22Rv1 (cell line): Measurements from ENCODE around the gene CYP2W1.

Experiments
- H3K27ac ChIP-seq: fragments of 450-650 bp; 2 replicates; pipeline ENCODE4 v1.5.1; 2017
- CTCF ChIP-seq: fragments of 450-650 bp; IDR thresholded peaks from 2 replicates; pipeline ENCODE4 v1.5.1; 2017; ENCODE audit warnings: mild to moderate bottlenecking
- ZFX ChIP-seq: fragments of 450-650 bp; IDR thresholded peaks from 2 replicates; pipeline ENCODE4 v1.6.1; 2017; ENCODE audit warnings: antibody characterized with exemption, borderline replicate concordance

CYP2W1 gene

GRCh38 chr7:988426-988911, 5.5 kb downstream of the CYP2W1 start:
- no peak overlapping the region for H3K27ac ChIP-seq
- TF ChIP-seq CTCF (no peak), ZFX (no peak)

- TF ChIP-seq CTCF (no peak), ZFX (no peak)
- H3K27ac ChIP-seq: no peak overlapping the region
Measured at GRCh38 chr7:988963-989529, 6.1 kb downstream of the CYP2W1 start.

GRCh38 chr7:990352-990932, 7.5 kb downstream of the CYP2W1 start:
- H3K27ac ChIP-seq: no peak overlapping the region
- no peak for TF ChIP-seq CTCF
- TF ChIP-seq ZFX: no peak

- H3K27ac ChIP-seq: no peak overlapping the region
- TF ChIP-seq CTCF (no peak), ZFX (no peak)
Measured at GRCh38 chr7:990933-991728, 8.2 kb downstream of the CYP2W1 start.

- TF ChIP-seq CTCF (no peak), ZFX (no peak)
- H3K27ac ChIP-seq: no peak overlapping the region
Measured at GRCh38 chr7:991729-992656, 9.0 kb downstream of the CYP2W1 start.

GRCh38 chr7:992709-993607, 10.0 kb downstream of the CYP2W1 start:
- no peak for TF ChIP-seq ZFX
- peak; percentile 100 for TF ChIP-seq CTCF
- H3K27ac ChIP-seq: no peak overlapping the region
